ENCODE results near the gene KCTD1.

DNA sequence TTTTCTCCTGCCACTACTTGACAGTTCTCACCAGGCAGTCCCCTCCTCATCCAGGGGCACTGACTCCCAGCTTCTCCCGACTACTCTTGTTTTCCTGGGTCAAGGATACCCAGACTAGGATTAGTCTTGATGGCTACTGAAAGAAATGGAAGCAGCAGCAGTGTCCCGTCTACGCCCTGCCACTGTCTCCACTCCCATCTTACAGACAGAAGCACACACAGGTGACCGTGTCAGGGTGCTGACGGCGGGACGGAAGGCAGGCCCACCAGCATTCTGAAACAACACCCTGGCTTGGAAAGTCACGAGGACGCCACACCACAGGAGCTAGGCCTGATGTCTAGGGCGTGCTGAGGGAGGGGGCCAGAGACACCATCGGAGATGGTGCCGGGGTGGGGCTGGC, 82.9 kb downstream of the KCTD1 start:
- TF ChIP-seq, protein P1, sequence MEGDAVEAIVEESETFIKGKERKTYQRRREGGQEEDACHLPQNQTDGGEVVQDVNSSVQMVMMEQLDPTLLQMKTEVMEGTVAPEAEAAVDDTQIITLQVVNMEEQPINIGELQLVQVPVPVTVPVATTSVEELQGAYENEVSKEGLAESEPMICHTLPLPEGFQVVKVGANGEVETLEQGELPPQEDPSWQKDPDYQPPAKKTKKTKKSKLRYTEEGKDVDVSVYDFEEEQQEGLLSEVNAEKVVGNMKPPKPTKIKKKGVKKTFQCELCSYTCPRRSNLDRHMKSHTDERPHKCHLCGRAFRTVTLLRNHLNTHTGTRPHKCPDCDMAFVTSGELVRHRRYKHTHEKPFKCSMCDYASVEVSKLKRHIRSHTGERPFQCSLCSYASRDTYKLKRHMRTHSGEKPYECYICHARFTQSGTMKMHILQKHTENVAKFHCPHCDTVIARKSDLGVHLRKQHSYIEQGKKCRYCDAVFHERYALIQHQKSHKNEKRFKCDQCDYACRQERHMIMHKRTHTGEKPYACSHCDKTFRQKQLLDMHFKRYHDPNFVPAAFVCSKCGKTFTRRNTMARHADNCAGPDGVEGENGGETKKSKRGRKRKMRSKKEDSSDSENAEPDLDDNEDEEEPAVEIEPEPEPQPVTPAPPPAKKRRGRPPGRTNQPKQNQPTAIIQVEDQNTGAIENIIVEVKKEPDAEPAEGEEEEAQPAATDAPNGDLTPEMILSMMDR (conservative IDR thresholded peaks at IDR 0.05): no peak
- no peak for TF ChIP-seq ZFX (IDR thresholded peaks at IDR 0.05)
